Measurements from ENCODE around the gene PTPMT1.
"Not testable (repeated sequence)": the region's sequence is repeated elsewhere in the genome, so short reads cannot be mapped to it uniquely, and the experiment has no call there.

PTPMT1 gene

GRCh38 chr11:47565340-47566148 is at the start of gene PTPMT1:
Gene PTPMT1, plus strand, starts transcription at chr11:47565599. Its CDS starts 24 bp downstream, at chr11:47565623.
- ATAC-seq, result peak; percentile 95
- peak within 1 kb of the TSS; percentile 81 to 88 for H3K4me3 Mint-ChIP-seq
- no peaks in the 10 kb centered on the region for H3K9me3 Mint-ChIP-seq
- H3K27me3 Mint-ChIP-seq, result no peaks in the 10 kb centered on the region
- H3K27ac Mint-ChIP-seq, result peak within 1 kb of the TSS; percentile 91 to 96
- peak; percentile 72 to 79 for DNase-seq
- peaks cover 40% of the 10 kb centered on the region for H3K4me1 Mint-ChIP-seq

DNA sequence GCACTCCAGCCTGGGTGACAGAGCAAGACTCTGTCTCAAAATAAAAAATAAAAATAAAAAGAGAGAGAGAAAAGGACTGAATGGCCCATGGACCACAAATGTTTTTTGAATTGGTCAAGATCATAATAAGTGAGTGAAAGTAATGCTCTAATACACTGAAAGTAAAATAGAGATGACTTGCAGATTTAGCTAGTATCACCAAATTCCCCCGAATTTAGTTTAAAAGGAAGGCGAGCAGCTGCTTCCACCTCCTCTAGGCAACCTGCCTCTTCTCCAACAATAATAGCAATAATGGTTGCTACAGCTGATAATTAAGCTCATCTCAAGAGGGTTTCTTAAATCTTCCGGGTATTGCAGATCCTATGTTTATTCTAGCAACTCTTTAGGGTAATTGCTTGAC is 49.2 kb upstream of the PTPMT1 start:
- ATAC-seq, result no peak
- no peak for DNase-seq
- no peaks in the 10 kb centered on the region for H3K9me3 Mint-ChIP-seq
- peak overlapping the region in 1 of 2 donors; percentile 80 for H3K27ac Mint-ChIP-seq
- no peak overlapping the region for H3K4me3 Mint-ChIP-seq
- no peaks in the 10 kb centered on the region for H3K27me3 Mint-ChIP-seq
- peaks cover 75% of the 10 kb centered on the region for H3K4me1 Mint-ChIP-seq

GRCh38 chr11:47516984-47517853 is 48.2 kb upstream of the PTPMT1 start:
- Mint-ChIP-seq H3K27me3 (no peaks in the 10 kb centered on the region), H3K4me1 (peaks cover 75% of the 10 kb centered on the region), H3K27ac (no peak overlapping the region), H3K4me3 (no peak overlapping the region), H3K9me3 (no peaks in the 10 kb centered on the region)
- DNase-seq (no peak), ATAC-seq (no peak)

GRCh38 chr11:47518212-47518964 is 47.0 kb upstream of the PTPMT1 start:
- H3K27ac Mint-ChIP-seq, result peak overlapping the region in 1 of 2 donors; percentile 40
- H3K4me1 Mint-ChIP-seq, result peaks cover 77% of the 10 kb centered on the region
- no peak overlapping the region for H3K4me3 Mint-ChIP-seq
- ATAC-seq, result no peak
- H3K27me3 Mint-ChIP-seq, result no peaks in the 10 kb centered on the region
- no peak for DNase-seq
- no peaks in the 10 kb centered on the region for H3K9me3 Mint-ChIP-seq

GRCh38 chr11:47523490-47524225 is 41.7 kb upstream of the PTPMT1 start:
- Mint-ChIP-seq H3K27me3 (no peaks in the 10 kb centered on the region), H3K4me1 (peaks cover 62% of the 10 kb centered on the region), H3K27ac (peak overlapping the region in 1 of 2 donors; percentile 92), H3K4me3 (peak overlapping the region; percentile 50 to 71), H3K9me3 (no peaks in the 10 kb centered on the region)
- ATAC-seq (peak; percentile 89), DNase-seq (peak in 1 of 2 donors; percentile 40)

GRCh38 chr11:47524291-47524874 is 41.0 kb upstream of the PTPMT1 start:
- H3K27ac Mint-ChIP-seq, result peak overlapping the region; percentile 10 to 80
- ATAC-seq (peak; percentile 65), DNase-seq (no peak)
- H3K4me1 Mint-ChIP-seq, result peaks cover 55% of the 10 kb centered on the region
- no peaks in the 10 kb centered on the region for H3K9me3 Mint-ChIP-seq
- H3K4me3 Mint-ChIP-seq, result peak overlapping the region; percentile 49 to 71
- no peaks in the 10 kb centered on the region for H3K27me3 Mint-ChIP-seq

DNA sequence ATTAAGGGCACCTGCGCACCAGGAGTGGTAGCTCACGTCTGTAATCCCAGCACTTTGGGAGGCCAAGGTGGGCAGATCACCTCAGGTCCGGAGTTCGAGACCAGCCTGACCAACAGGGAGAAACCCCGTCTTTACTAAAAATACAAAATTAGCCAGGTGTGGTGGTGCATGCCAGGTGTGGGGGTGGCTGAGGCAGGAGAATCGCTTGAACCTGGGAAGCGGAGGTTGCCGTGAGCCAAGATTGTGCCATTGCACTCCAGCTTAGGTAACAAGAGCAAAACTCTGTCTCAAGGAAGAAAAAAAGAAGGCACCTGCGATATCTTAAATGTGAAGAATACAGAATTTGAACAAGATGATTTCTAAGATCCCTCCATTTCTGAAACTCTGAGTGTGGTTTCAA is 39.4 kb upstream of the PTPMT1 start:
- H3K27me3 Mint-ChIP-seq, ATAC-seq, DNase-seq, H3K9me3 Mint-ChIP-seq: not testable (repeated sequence)
- Mint-ChIP-seq H3K4me3 (peak overlapping the region in 1 of 2 donors; percentile 14), H3K4me1 (peaks cover 50% of the 10 kb centered on the region), H3K27ac (peak overlapping the region in 1 of 2 donors; percentile 45)

DNA sequence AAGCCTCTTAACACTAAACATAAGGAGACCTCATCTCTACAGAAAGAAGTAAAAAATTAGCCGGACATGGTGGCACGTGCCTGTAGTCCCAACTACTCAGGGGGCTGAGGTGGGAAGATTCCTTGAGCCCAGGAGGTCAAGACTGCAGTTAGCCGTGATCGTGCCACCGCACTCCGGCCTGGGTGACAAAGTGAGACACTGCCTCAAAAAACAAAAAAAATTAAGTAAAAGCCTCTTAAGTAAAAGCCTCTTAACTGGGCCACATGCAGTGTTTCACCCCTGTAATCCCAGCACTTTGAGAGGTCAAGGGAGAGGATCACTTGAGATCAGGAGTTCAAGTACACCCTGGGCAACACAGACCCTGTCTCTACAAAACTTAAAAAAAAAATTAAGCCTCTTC is 38.2 kb upstream of the PTPMT1 start:
- no peak for DNase-seq
- H3K4me1 Mint-ChIP-seq, result peaks cover 53% of the 10 kb centered on the region
- ATAC-seq, result no peak
- no peak overlapping the region for H3K4me3 Mint-ChIP-seq
- H3K9me3 Mint-ChIP-seq, result no peaks in the 10 kb centered on the region
- H3K27ac Mint-ChIP-seq, result peak overlapping the region in 1 of 2 donors; percentile 31
- no peaks in the 10 kb centered on the region for H3K27me3 Mint-ChIP-seq

- no peaks in the 10 kb centered on the region for H3K27me3 Mint-ChIP-seq
- H3K4me1 Mint-ChIP-seq, result peaks cover 48% of the 10 kb centered on the region
- no peak overlapping the region for H3K4me3 Mint-ChIP-seq
- DNase-seq, result no peak
- ATAC-seq, result no peak
- no peaks in the 10 kb centered on the region for H3K9me3 Mint-ChIP-seq
- peak overlapping the region in 1 of 2 donors; percentile 28 for H3K27ac Mint-ChIP-seq
Observed at GRCh38 chr11:47529951-47530350, 35.4 kb upstream of the PTPMT1 start.

GRCh38 chr11:47530721-47531120 is 34.7 kb upstream of the PTPMT1 start:
- H3K9me3 Mint-ChIP-seq, ATAC-seq, DNase-seq, H3K27me3 Mint-ChIP-seq, H3K4me3 Mint-ChIP-seq: not testable (repeated sequence)
- Mint-ChIP-seq H3K4me1 (peaks cover 45% of the 10 kb centered on the region), H3K27ac (peak overlapping the region in 1 of 2 donors; percentile 2)

GRCh38 chr11:47531666-47532065 is 33.7 kb upstream of the PTPMT1 start:
- DNase-seq (no peak), ATAC-seq (no peak)
- no peaks in the 10 kb centered on the region for H3K27me3 Mint-ChIP-seq
- H3K4me3 Mint-ChIP-seq, result no peak overlapping the region
- peaks cover 36% of the 10 kb centered on the region for H3K4me1 Mint-ChIP-seq
- H3K27ac Mint-ChIP-seq, result no peak overlapping the region
- no peaks in the 10 kb centered on the region for H3K9me3 Mint-ChIP-seq

DNA sequence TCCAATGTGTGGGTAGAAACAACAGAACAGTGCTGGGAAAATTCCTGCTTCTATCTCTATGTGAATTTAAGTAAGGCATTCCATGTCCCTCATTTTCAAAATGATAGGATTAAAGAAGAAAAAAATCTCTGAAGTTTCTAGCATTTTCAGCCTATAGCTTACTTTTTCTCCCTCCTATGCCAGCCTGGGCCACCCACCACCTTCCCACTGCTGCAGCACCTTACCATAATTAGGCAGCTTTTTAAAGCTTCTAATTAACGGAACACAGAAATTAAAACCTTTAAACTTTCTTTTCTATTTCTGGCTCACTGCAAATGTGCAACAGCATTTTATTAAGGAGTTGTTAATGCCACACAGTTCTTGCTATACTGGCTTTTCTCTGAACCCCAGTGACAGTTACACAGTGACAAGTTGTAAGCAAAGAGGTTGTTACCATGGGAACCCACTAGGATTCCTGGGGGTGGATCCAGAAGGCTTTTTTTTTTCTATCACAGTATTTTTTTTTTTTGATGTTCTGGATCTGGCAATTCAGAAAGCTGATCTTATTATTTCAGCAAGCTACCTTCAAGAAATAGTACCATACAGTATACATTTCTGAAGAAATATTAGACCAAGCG is 32.7 kb upstream of the PTPMT1 start:
- peaks cover 29% of the 10 kb centered on the region for H3K4me1 Mint-ChIP-seq
- no peak overlapping the region for H3K4me3 Mint-ChIP-seq
- no peak for ATAC-seq

DNA sequence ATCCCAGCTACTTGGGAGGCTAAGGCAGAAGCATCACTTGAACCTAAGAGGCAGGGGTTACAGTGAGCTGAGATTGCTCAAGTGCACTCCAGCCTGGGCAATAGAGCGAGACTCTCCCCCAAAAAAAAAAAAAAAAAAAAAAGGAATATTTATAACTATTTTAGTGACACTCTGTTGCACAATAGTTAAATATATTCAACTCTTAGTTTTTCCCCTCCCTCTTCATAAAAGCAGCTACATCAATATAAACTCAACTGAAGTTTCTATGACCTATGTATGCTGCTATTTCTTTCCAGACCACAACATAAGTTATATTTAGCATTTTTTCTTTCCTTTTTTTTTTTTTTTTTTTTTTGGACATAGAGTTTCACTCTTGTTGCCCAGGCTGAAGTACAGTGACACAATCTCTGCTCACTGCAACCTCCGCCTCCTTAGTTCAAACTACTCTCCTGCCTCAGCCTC is 31.7 kb upstream of the PTPMT1 start:
- Mint-ChIP-seq H3K4me1 (peaks cover 35% of the 10 kb centered on the region), H3K9me3 (peaks cover 2 to 3% of the 10 kb centered on the region in 2 donors), H3K27me3 (no peaks in the 10 kb centered on the region), H3K4me3 (no peak overlapping the region), H3K27ac (no peak overlapping the region)
- DNase-seq, result no peak
- ATAC-seq, result no peak

More for the DNA sequence above, 32.7 kb upstream of the PTPMT1 start:
- no peak for DNase-seq
- Mint-ChIP-seq H3K27ac (peak overlapping the region in 1 of 2 donors; percentile 40), H3K9me3 (no peaks in the 10 kb centered on the region), H3K27me3 (no peaks in the 10 kb centered on the region)

GRCh38 chr11:47534704-47535251 is 30.6 kb upstream of the PTPMT1 start:
- Mint-ChIP-seq H3K27me3 (no peaks in the 10 kb centered on the region), H3K27ac (peak overlapping the region in 1 of 2 donors; percentile 54), H3K9me3 (peaks cover 4 to 6% of the 10 kb centered on the region in 2 donors), H3K4me1 (peaks cover 45% of the 10 kb centered on the region), H3K4me3 (no peak overlapping the region)
- no peak for ATAC-seq
- DNase-seq, result no peak

Measured in stimulated activated naive CD8-positive, alpha-beta T cell treated with anti-CD3 and anti-CD28 coated beads, Interleukin-15, amount 100 ng/mL, for 72 hours (primary cell).